ENCODE data around the gene CD101. TPM values are rescaled to one million over a fixed set of nuclear protein-coding genes. Genes with fewer than 3 reads are reported as not detected.
A peak's percentile ranks its signal among the peaks of the same experiment; 100 is the strongest.

The CD101 gene
- polyA plus RNA-seq, 1 donor = 3.6 TPM

- no peak for DNase-seq
These were observed 12.6 kb downstream of the CD101 start for GRCh38 chr1:117014209-117014608.

GRCh38 chr1:117015724-117016123 is 14.2 kb downstream of the CD101 start:
- no peak for DNase-seq

- DNase-seq = no peak
These were observed 15.5 kb downstream of the CD101 start for GRCh38 chr1:117017062-117017461.

GRCh38 chr1:117017648-117018047 is 16.1 kb downstream of the CD101 start:
- DNase-seq = no peak

GRCh38 chr1:117020526-117021156 is 19.1 kb downstream of the CD101 start:
- DNase-seq = no peak

- DNase-seq = no peak
These were observed 20.6 kb downstream of the CD101 start for GRCh38 chr1:117022114-117022513.

GRCh38 chr1:117025568-117025967 is 24.0 kb downstream of the CD101 start:
- no peak for DNase-seq

GRCh38 chr1:117026361-117026760 is 24.8 kb downstream of the CD101 start:
- no peak for DNase-seq

GRCh38 chr1:117029685-117030084 is 28.1 kb downstream of the CD101 start:
- DNase-seq = no peak

GRCh38 chr1:117030271-117030877 is 28.8 kb downstream of the CD101 start:
- no peak for DNase-seq

- DNase-seq = no peak
These were observed 30.7 kb downstream of the CD101 start for GRCh38 chr1:117032266-117032665.

- DNase-seq = no peak
These were observed 31.4 kb downstream of the CD101 start for GRCh38 chr1:117032681-117033539.

GRCh38 chr1:117033772-117034171 is 32.2 kb downstream of the CD101 start:
- no peak for DNase-seq

GRCh38 chr1:117034791-117035290 is 33.3 kb downstream of the CD101 start:
- DNase-seq = no peak

GRCh38 chr1:117036018-117036461 is 34.5 kb downstream of the CD101 start:
- DNase-seq = peak; percentile 82

- no peak for DNase-seq
These were observed 36.2 kb downstream of the CD101 start for GRCh38 chr1:117037802-117038201.

GRCh38 chr1:117038236-117038635 is 36.7 kb downstream of the CD101 start:
- DNase-seq = no peak

- DNase-seq = no peak
These were observed 42.7 kb downstream of the CD101 start for GRCh38 chr1:117044217-117044616.

GRCh38 chr1:117045644-117046043 is 44.1 kb downstream of the CD101 start:
- no peak for DNase-seq

GRCh38 chr1:117046781-117047180 is 45.2 kb downstream of the CD101 start:
- no peak for DNase-seq

- no peak for DNase-seq
These were observed 45.7 kb downstream of the CD101 start for GRCh38 chr1:117047271-117047670.

GRCh38 chr1:117049857-117050256 is 48.3 kb downstream of the CD101 start:
- no peak for DNase-seq
